Measurements from ENCODE around the gene SLC4A8. TPM values are rescaled to one million over a fixed set of nuclear protein-coding genes. Genes with fewer than 3 reads are reported as not detected.
A peak's percentile ranks its signal among the peaks of the same experiment; 100 is the strongest.

Gene SLC4A8
- total and polyA plus RNA-seq, 4 experiments from 2014 or later = 0.14 to 0.77 (median 0.58) TPM

DNA sequence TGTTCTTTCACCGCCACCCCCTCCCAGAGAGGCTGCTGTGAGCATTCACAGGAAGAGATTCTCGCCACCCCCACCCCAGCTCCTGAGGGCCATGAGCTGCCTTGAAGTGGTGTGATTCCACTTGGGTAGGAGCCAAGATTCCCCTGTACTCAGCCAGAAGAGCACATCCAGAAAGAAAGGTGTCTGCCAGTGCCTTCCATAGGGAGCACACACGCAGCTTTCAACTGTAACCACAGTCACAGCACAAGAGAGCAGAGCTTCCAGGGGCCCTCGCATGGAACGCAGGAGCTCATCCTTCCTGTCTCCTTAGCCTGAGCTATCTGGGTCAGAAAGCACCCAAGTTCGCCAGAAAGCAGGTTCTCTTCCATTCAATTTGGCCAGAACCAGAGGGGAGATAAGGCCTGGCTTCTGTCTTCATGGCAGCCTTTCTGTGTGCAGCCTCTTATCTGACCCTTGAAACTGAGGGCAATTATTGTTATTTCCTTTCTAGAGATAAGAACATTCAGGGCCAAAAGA is 99.8 kb downstream of the SLC4A8 start:
- ChIA-PET CTCF (ENCODE audit: partially characterized antibody) (interaction anchor here (1.2 kb wide), 1 partner anchor 8 kb away, joined by 5 read pairs; no protein-coding TSS in a partner anchor), POLR2A (ENCODE audit: partially characterized antibody) (no interaction called here)
- no peaks in the 10 kb centered on the region for H3K27me3 ChIP-seq (ENCODE audit: insufficient read depth, low read length)
- no peak for DNase-seq
- Mint-ChIP-seq H3K27me3 (no peaks in the 10 kb centered on the region), H3K4me3 (no peak overlapping the region), H3K36me3 (no peaks in the 10 kb centered on the region), H3K9me3 (no peaks in the 10 kb centered on the region), H3K27ac (no peak overlapping the region), H3K4me1 (no peaks in the 10 kb centered on the region)
- no peaks in the 10 kb centered on the region for H3K4me1 ChIP-seq (ENCODE audit: insufficient read depth, low read length)
- H3K27ac ChIP-seq (ENCODE audit: low read depth, low read length) = no peak overlapping the region
- no peaks in the 10 kb centered on the region for H3K36me3 ChIP-seq (ENCODE audit: insufficient read depth, low read length)
- intact Hi-C loops (cut with micrococcal nuclease) = no loop called here
- no peak overlapping the region for H3K4me3 ChIP-seq (ENCODE audit: low read length in 2 of 2)
- H3K9me3 ChIP-seq (ENCODE audit: control insufficient read depth in 1 of 2, low read length in 2 of 2) = no peaks in the 10 kb centered on the region

DNA sequence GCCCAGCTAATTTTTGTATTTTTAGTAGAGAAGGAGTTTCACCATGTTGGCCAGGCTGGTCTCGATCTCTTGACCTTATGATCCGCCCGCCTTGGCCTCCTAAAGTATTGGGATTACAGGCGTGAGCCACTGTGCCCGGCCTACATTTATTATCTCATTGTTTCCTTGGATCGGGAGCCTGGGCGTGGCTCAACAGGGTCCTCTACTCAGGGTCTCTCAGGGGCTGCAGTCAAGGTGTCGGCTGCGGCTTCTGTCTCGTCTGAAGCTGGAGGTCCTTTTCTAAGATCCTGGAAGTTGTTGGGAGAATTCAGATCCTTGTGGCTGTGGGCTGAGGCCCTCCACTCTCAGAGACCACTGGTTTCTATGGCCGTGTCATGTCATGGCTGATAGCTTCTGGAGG is 100.9 kb downstream of the SLC4A8 start:
- CTCF ChIA-PET (ENCODE audit: partially characterized antibody) = no interaction called here
- no peaks in the 10 kb centered on the region for H3K36me3 ChIP-seq (ENCODE audit: insufficient read depth, low read length)
- POLR2A ChIA-PET (ENCODE audit: partially characterized antibody) = no interaction called here
- H3K4me3 ChIP-seq (ENCODE audit: low read length in 2 of 2) = no peak overlapping the region
- no peaks in the 10 kb centered on the region for H3K4me1 Mint-ChIP-seq
- H3K36me3 Mint-ChIP-seq = no peaks in the 10 kb centered on the region
- no peak overlapping the region for H3K27ac ChIP-seq (ENCODE audit: low read depth, low read length)
- H3K4me3 Mint-ChIP-seq = no peak overlapping the region
- no peak for DNase-seq
- H3K27me3 Mint-ChIP-seq = no peaks in the 10 kb centered on the region
- intact Hi-C loops (cut with micrococcal nuclease) = no loop called here
- H3K9me3 ChIP-seq (ENCODE audit: control insufficient read depth in 1 of 2, low read length in 2 of 2) = no peaks in the 10 kb centered on the region
- no peaks in the 10 kb centered on the region for H3K4me1 ChIP-seq (ENCODE audit: insufficient read depth, low read length)
- H3K27me3 ChIP-seq (ENCODE audit: insufficient read depth, low read length) = no peaks in the 10 kb centered on the region
- H3K9me3 Mint-ChIP-seq = no peaks in the 10 kb centered on the region
- no peak overlapping the region for H3K27ac Mint-ChIP-seq

DNA sequence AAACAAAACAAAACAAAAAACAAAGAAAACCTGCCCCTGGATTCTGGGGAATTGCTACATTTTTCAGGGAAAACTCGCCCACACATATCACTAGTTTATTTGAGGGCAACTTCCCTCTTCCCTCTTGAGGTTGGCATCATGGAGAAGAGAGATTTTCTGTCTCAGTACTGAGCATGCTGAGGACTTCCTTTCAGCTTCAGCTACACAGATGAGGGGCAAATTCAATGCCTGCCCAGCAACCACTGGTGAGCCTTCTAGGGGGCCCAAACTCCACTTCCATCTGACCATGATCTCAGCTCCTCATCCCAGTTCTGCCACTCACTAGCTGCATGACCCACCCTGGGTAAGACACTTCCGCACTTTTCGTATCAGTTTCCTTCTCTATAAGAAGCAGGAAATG is 103.3 kb downstream of the SLC4A8 start:
- no peak for DNase-seq
- no peak overlapping the region for H3K4me3 ChIP-seq (ENCODE audit: low read length in 2 of 2)
- no peaks in the 10 kb centered on the region for H3K36me3 ChIP-seq (ENCODE audit: insufficient read depth, low read length)
- H3K4me1 ChIP-seq (ENCODE audit: insufficient read depth, low read length) = no peaks in the 10 kb centered on the region
- POLR2A ChIA-PET (ENCODE audit: partially characterized antibody) = no interaction called here
- H3K36me3 Mint-ChIP-seq = no peaks in the 10 kb centered on the region
- H3K4me1 Mint-ChIP-seq = peaks cover 3 to 8% (median 6%) of the 10 kb centered on the region in 4 donors
- H3K9me3 Mint-ChIP-seq = no peaks in the 10 kb centered on the region
- peaks cover 2 to 4% of the 10 kb centered on the region in 2 donors for H3K27me3 Mint-ChIP-seq
- no peaks in the 10 kb centered on the region for H3K9me3 ChIP-seq (ENCODE audit: control insufficient read depth in 1 of 2, low read length in 2 of 2)
- H3K27ac ChIP-seq (ENCODE audit: low read depth, low read length) = no peak overlapping the region
- CTCF ChIA-PET (ENCODE audit: partially characterized antibody) = interaction anchor here (1.0 to 1.6 kb wide), 4 partner anchors 11 to 296 kb away, joined by 3 to 5 read pairs (median 4); no protein-coding TSS in a partner anchor
- H3K27me3 ChIP-seq (ENCODE audit: insufficient read depth, low read length) = no peaks in the 10 kb centered on the region
- intact Hi-C loops (cut with micrococcal nuclease) = no loop called here
- H3K4me3 Mint-ChIP-seq = no peak overlapping the region
- H3K27ac Mint-ChIP-seq = peak overlapping the region in 1 of 7 donors; percentile 69

DNA sequence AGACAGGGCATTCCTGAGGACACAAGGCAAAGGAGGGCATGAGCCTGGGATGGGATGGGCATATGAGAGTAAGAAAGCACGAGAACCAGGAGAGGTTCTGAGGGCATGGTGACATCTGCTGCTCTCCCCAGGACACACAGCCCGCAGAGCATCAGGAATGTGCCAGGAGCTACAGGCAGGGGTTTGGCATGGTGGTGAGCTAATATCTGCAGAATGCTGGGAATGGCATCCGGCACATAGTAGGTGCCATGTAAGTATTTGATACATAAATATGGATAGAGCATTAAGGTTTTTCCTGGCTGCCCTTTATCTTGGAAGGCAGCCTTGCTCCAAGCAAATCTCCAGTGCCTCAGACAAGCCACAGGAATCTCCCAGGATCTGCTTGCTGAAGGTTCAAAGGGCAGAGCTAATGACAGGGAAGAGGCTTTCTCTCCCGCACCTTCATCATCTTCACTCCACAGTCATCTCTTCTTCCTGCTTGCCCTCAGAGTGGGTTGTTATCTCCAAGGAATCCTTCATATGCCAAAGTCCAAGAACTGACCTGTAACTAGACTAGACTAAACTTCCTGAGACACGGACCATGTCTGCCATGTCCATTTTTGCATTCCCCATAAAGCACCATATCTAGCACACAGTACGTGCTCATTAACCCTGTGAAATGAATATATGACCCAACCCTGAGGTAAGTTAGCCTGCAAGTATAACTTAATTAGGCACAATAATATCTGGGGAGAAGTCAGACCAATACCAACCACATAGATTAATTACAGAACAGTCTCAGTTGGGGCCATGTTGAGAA is 104.4 kb downstream of the SLC4A8 start:
- H3K27ac Mint-ChIP-seq = no peak overlapping the region
- H3K9me3 ChIP-seq (ENCODE audit: control insufficient read depth in 1 of 2, low read length in 2 of 2) = no peaks in the 10 kb centered on the region
- ChIA-PET CTCF (ENCODE audit: partially characterized antibody) (interaction anchor here (1.0 to 1.6 kb wide), 4 partner anchors 13 to 295 kb away, joined by 3 to 5 read pairs (median 4); no protein-coding TSS in a partner anchor), POLR2A (ENCODE audit: partially characterized antibody) (no interaction called here)
- no peaks in the 10 kb centered on the region for H3K36me3 ChIP-seq (ENCODE audit: insufficient read depth, low read length)
- peaks cover 3 to 4% of the 10 kb centered on the region in 2 donors for H3K27me3 Mint-ChIP-seq
- H3K36me3 Mint-ChIP-seq = no peaks in the 10 kb centered on the region
- DNase-seq = no peak
- intact Hi-C loops (cut with micrococcal nuclease) = no loop called here
- peaks cover 3 to 8% (median 6%) of the 10 kb centered on the region in 4 donors for H3K4me1 Mint-ChIP-seq
- no peaks in the 10 kb centered on the region for H3K4me1 ChIP-seq (ENCODE audit: insufficient read depth, low read length)
- H3K4me3 Mint-ChIP-seq = no peak overlapping the region
- H3K27me3 ChIP-seq (ENCODE audit: insufficient read depth, low read length) = no peaks in the 10 kb centered on the region
- H3K27ac ChIP-seq (ENCODE audit: low read depth, low read length) = no peak overlapping the region
- no peak overlapping the region for H3K4me3 ChIP-seq (ENCODE audit: low read length in 2 of 2)
- H3K9me3 Mint-ChIP-seq = no peaks in the 10 kb centered on the region

DNA sequence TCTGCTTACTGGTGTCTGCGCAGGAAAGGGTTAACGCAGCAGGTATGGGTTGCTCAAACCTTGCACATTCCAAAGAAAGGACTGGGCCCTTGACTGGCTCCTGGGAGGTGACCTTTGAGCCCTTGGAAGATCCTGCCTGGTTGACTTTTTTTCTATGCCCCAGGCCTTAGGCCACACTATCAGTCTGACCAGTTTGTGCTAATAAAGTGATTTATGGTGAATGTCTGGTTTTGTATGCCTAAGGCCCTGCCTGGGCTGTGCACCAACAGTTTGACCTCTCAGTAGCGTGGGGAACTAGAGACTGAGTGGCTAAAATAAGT is 105.0 kb downstream of the SLC4A8 start:
- peaks cover 6% of the 10 kb centered on the region in 2 donors for H3K27me3 Mint-ChIP-seq
- CTCF ChIA-PET (ENCODE audit: partially characterized antibody) = interaction anchor here (3.5 kb wide), 1 partner anchor 108 kb away, joined by 22 read pairs; no protein-coding TSS in a partner anchor

DNA sequence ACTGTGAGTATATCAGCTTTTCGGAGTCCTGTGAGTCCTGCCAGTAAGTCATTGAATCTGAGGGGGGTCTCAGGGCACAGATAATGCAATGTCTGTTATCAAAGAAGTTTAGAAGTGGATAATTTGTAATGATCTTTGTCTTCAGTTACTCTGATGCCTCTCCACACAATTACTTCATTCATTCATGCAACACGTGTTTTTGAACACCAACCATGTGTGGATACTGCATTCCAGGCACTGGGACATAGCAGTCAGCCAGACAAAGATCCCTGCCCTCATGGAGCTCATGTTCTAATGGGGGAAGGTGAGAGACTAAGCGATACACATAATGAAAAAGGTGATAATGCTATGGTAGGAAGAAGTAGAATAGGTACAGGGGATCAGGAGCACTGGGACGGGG is 105.6 kb downstream of the SLC4A8 start:
- CTCF ChIA-PET (ENCODE audit: partially characterized antibody) = interaction anchor here (1.5 to 3.5 kb wide), 6 partner anchors 9 to 189 kb away, joined by 5 to 22 read pairs (median 8); no protein-coding TSS in a partner anchor
- intact Hi-C loops (cut with micrococcal nuclease) = loop anchor here (5.0 kb wide), 2 partner anchors 48 to 763 kb away; no protein-coding TSS in a partner anchor

More for the DNA sequence above, 105.0 kb downstream of the SLC4A8 start:
- no peaks in the 10 kb centered on the region for H3K4me1 ChIP-seq (ENCODE audit: insufficient read depth, low read length)
- Mint-ChIP-seq H3K27ac (no peak overlapping the region), H3K9me3 (no peaks in the 10 kb centered on the region), H3K36me3 (no peaks in the 10 kb centered on the region), H3K4me1 (peaks cover 3 to 8% (median 6%) of the 10 kb centered on the region in 4 donors), H3K4me3 (no peak overlapping the region)
- no peak overlapping the region for H3K4me3 ChIP-seq (ENCODE audit: low read length in 2 of 2)
- intact Hi-C loops (cut with micrococcal nuclease) = no loop called here
- no peaks in the 10 kb centered on the region for H3K36me3 ChIP-seq (ENCODE audit: insufficient read depth, low read length)
- no peak for DNase-seq
- no peaks in the 10 kb centered on the region for H3K27me3 ChIP-seq (ENCODE audit: insufficient read depth, low read length)
- no peaks in the 10 kb centered on the region for H3K9me3 ChIP-seq (ENCODE audit: control insufficient read depth in 1 of 2, low read length in 2 of 2)
- no peak overlapping the region for H3K27ac ChIP-seq (ENCODE audit: low read depth, low read length)
- POLR2A ChIA-PET (ENCODE audit: partially characterized antibody) = no interaction called here

DNA sequence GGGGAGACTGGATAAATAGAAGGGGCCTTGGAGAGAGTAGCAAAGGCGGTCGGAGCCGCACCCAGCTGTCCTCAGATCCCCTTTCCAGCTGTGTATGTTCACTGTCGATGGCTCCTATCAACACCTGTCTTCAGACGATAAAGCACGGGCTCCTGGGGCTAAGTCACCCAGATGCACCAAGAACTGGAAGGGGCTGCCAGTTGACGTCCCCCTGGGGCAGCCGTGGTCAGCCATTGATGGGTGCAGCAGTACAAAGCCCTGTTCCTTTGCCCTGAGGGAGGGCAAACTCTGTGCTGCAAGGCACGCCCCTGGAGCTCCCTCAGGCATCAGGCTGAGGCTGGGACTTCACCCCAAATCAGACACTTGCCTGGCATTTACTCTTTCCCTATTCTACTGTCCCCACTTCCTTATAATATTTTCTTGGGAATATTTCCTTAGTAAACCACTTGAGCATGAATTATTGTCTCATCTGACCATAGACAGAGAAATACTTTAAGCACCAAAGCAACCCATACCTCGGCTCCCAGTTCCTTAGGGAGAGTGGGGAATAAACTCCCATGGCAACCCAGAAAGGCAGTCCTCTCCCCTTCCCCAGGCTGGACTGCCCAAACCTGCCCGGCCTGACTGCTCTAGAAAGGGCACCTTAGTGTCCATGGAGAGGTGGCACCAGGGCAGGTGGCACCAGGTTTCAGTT is 106.8 kb downstream of the SLC4A8 start:
- Histone ChIP-seq H3K4me1 (ENCODE audit: insufficient read depth, low read length) (no peaks in the 10 kb centered on the region), H3K27ac (ENCODE audit: low read depth, low read length) (no peak overlapping the region), H3K4me3 (ENCODE audit: low read length in 2 of 2) (no peak overlapping the region), H3K27me3 (ENCODE audit: insufficient read depth, low read length) (no peaks in the 10 kb centered on the region), H3K9me3 (ENCODE audit: control insufficient read depth in 1 of 2, low read length in 2 of 2) (no peaks in the 10 kb centered on the region), H3K36me3 (ENCODE audit: insufficient read depth, low read length) (no peaks in the 10 kb centered on the region)
- POLR2A ChIA-PET (ENCODE audit: partially characterized antibody) = no interaction called here
- Mint-ChIP-seq H3K27me3 (peaks cover 6 to 11% of the 10 kb centered on the region in 2 donors), H3K4me3 (no peak overlapping the region), H3K4me1 (peaks cover 3 to 8% (median 6%) of the 10 kb centered on the region in 4 donors), H3K9me3 (no peaks in the 10 kb centered on the region), H3K27ac (peak overlapping the region in 1 of 7 donors; percentile 27), H3K36me3 (no peaks in the 10 kb centered on the region)
- no peak for DNase-seq
- CTCF ChIA-PET (ENCODE audit: partially characterized antibody) = interaction anchor here (0.8 to 3.5 kb wide), 22 partner anchors 8 to 487 kb away, joined by 3 to 22 read pairs (median 5); partner anchors contain the start of genes GALNT6 and SLC4A8
- intact Hi-C loops (cut with micrococcal nuclease) = loop anchor here (5.0 kb wide), 2 partner anchors 49 to 764 kb away; no protein-coding TSS in a partner anchor

More for the DNA sequence above, 105.6 kb downstream of the SLC4A8 start:
- Mint-ChIP-seq H3K4me1 (peaks cover 3 to 8% (median 6%) of the 10 kb centered on the region in 4 donors), H3K36me3 (no peaks in the 10 kb centered on the region), H3K9me3 (no peaks in the 10 kb centered on the region), H3K4me3 (no peak overlapping the region), H3K27ac (peak overlapping the region in 1 of 7 donors; percentile 19), H3K27me3 (peaks cover 6 to 9% of the 10 kb centered on the region in 2 donors)
- Histone ChIP-seq H3K27me3 (ENCODE audit: insufficient read depth, low read length) (no peaks in the 10 kb centered on the region), H3K4me3 (ENCODE audit: low read length in 2 of 2) (no peak overlapping the region), H3K9me3 (ENCODE audit: control insufficient read depth in 1 of 2, low read length in 2 of 2) (no peaks in the 10 kb centered on the region), H3K27ac (ENCODE audit: low read depth, low read length) (no peak overlapping the region), H3K36me3 (ENCODE audit: insufficient read depth, low read length) (no peaks in the 10 kb centered on the region), H3K4me1 (ENCODE audit: insufficient read depth, low read length) (no peaks in the 10 kb centered on the region)
- POLR2A ChIA-PET (ENCODE audit: partially characterized antibody) = no interaction called here
- DNase-seq = no peak

All from CD4-positive, alpha-beta memory T cell (primary cell).